Measurements from ENCODE around the gene MAPKAP1. TPM values are rescaled to one million over a fixed set of nuclear protein-coding genes. Genes with fewer than 3 reads are reported as not detected.
A peak's percentile ranks its signal among the peaks of the same experiment; 100 is the strongest.

MAPKAP1 gene
- total and polyA plus RNA-seq, 8 donors, result 32.7 to 212 (median 78.2) TPM

DNA sequence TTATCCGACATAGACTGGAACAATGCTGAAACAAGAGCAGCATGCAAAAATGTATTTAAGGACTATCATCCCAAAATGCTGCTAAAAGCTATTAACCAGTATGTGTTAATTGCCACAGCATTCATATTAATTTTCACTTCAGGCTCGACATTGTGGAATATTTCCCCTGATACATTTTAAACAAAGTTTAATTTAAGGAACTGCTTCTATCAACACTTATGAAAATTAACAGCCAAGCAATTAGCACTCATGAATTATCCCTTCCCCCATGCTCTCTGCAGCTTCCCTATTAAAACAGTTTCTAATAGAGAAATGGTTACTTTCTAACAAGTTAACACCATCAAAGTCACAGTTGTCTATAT, 54.8 kb downstream of the MAPKAP1 start:
- H3K36me3 ChIP-seq, result peaks cover 0 to 7% (median 3%) of the 10 kb centered on the region in 4 donors
- no peaks in the 10 kb centered on the region for H3K27me3 ChIP-seq
- DNase-seq, result no peak
- TF ChIP-seq POLR2A (IDR thresholded peaks at IDR 0.05) (no peak), POLR2AphosphoS5 (IDR thresholded peaks at IDR 0.05) (no peak), EP300 (IDR thresholded peaks at IDR 0.05) (no peak)
- TF ChIP-seq, protein P1, sequence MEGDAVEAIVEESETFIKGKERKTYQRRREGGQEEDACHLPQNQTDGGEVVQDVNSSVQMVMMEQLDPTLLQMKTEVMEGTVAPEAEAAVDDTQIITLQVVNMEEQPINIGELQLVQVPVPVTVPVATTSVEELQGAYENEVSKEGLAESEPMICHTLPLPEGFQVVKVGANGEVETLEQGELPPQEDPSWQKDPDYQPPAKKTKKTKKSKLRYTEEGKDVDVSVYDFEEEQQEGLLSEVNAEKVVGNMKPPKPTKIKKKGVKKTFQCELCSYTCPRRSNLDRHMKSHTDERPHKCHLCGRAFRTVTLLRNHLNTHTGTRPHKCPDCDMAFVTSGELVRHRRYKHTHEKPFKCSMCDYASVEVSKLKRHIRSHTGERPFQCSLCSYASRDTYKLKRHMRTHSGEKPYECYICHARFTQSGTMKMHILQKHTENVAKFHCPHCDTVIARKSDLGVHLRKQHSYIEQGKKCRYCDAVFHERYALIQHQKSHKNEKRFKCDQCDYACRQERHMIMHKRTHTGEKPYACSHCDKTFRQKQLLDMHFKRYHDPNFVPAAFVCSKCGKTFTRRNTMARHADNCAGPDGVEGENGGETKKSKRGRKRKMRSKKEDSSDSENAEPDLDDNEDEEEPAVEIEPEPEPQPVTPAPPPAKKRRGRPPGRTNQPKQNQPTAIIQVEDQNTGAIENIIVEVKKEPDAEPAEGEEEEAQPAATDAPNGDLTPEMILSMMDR (IDR thresholded peaks at IDR 0.05), result no peak
- intact Hi-C loops (cut with DNase I; ENCODE audit: low total_unique reads), result no loop called here
- H3K27ac ChIP-seq, result no peak overlapping the region
- peaks cover 0 to 45% (median 8%) of the 10 kb centered on the region in 4 donors for H3K4me1 ChIP-seq
- no peaks in the 10 kb centered on the region for H3K9me3 ChIP-seq
- WGBS, 5 donors, result 68 to 89% (median 85%) methylated on average over 2 of the region's 2 CpGs
- no peak overlapping the region for H3K4me3 ChIP-seq

DNA sequence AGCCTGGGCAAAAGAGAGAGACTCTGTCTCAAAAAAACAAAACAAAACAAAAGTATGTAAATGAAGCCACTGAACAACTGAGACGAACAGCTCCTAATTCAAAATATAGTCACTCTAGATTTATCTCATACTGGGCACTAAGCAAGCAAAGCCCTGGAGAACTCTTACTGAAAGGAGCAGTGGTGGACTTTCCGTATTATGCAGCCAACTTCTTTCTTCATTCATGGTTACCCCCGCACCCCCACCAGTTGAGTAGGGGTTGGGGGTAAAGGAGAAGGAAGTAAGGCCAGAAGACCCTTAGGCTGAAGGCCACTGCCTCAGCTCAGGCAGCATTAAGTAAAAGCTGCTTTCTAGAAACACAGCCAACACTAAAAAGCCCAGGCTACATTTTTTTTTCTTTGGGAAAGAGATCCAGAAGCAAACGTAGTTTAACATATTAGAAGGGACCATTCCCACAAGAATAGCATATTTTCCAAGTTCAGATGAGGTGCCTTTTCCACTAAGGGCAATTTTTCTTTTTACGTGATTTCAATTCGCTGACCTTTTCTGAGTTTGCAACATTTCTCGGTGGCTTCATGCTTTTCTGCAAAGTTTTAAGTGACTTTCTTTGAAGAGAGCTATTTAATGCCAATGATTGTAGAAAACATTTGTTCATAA, 55.3 kb downstream of the MAPKAP1 start:
- intact Hi-C loops (cut with DNase I; ENCODE audit: low total_unique reads), result no loop called here
- Histone ChIP-seq H3K4me3 (no peak overlapping the region), H3K27ac (no peak overlapping the region), H3K27me3 (no peaks in the 10 kb centered on the region), H3K4me1 (peaks cover 0 to 50% (median 11%) of the 10 kb centered on the region in 4 donors), H3K9me3 (no peaks in the 10 kb centered on the region), H3K36me3 (peaks cover 0 to 7% (median 2%) of the 10 kb centered on the region in 4 donors)
- 68 to 87% (median 80%) methylated on average over 7 of the region's 7 CpGs for WGBS, 5 donors
- TF ChIP-seq EP300 (IDR thresholded peaks at IDR 0.05) (no peak), POLR2A (IDR thresholded peaks at IDR 0.05) (no peak), POLR2AphosphoS5 (IDR thresholded peaks at IDR 0.05) (no peak)
- TF ChIP-seq, protein P1 (IDR thresholded peaks at IDR 0.05), result no peak
- DNase-seq, result peak in 1 of 2 donors; percentile 25

DNA sequence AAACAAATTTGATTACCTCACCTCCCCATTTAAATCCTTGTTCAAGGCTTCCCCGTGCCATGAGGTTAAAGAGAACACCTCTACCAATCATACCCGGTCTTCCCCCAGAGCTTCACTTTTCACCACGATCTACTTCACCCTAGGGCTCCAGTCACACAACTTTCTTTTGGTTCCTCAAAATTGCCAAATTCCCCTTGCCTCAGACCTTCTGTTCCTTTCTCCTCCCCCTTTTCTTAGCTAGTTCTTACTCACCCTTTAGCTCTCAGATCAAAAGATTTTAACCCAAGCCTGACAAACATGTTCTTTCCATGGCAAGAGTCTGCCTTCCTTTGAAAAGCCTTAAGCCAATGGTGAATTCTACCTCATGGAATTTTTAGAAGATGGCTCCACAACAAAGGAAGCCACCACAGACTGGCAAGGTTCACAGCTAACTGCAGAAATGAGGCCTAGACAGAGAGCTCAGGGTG, 56.7 kb downstream of the MAPKAP1 start:
- no peaks in the 10 kb centered on the region for H3K27me3 ChIP-seq
- no peaks in the 10 kb centered on the region for H3K9me3 ChIP-seq
- peaks cover 0 to 57% (median 13%) of the 10 kb centered on the region in 4 donors for H3K4me1 ChIP-seq
- intact Hi-C loops (cut with DNase I; ENCODE audit: low total_unique reads), result no loop called here
- H3K27ac ChIP-seq, result peak overlapping the region in 2 of 5 donors; percentile 16 to 26
- H3K4me3 ChIP-seq, result no peak overlapping the region
- TF ChIP-seq POLR2AphosphoS5 (IDR thresholded peaks at IDR 0.05), result no peak
- no peak for TF ChIP-seq POLR2A (IDR thresholded peaks at IDR 0.05)
- WGBS, 5 donors, result 60 to 79% (median 64%) methylated on average over 3 of the region's 3 CpGs
- peaks cover 0 to 7% (median 2%) of the 10 kb centered on the region in 4 donors for H3K36me3 ChIP-seq
- DNase-seq, result peak in 1 of 2 donors; percentile 19

DNA sequence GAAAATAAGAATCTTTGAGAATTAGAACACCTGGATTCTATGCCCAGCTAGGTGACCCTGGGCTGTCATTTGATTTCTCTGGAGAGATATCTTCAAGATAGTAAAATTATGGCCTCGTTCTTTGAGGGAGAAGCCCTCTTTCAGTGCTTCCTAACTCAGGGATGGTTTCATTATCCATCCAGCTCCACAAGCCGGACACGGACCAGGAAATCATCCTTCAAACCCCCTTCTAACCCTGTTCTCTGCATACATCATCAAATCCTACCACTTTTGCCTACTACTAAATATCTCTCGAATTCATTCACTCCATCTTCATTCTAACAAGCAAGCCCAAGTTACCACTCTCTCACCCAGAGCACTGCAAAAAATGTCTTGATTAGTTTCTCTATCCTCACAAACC, 57.2 kb downstream of the MAPKAP1 start:
- TF ChIP-seq EP300 (IDR thresholded peaks at IDR 0.05) (no peak), POLR2AphosphoS5 (IDR thresholded peaks at IDR 0.05) (no peak), POLR2A (IDR thresholded peaks at IDR 0.05) (no peak)
- TF ChIP-seq, protein P1 (IDR thresholded peaks at IDR 0.05), result no peak
- intact Hi-C loops (cut with DNase I; ENCODE audit: low total_unique reads), result no loop called here
- Histone ChIP-seq H3K4me1 (peaks cover 0 to 57% (median 13%) of the 10 kb centered on the region in 4 donors), H3K9me3 (no peaks in the 10 kb centered on the region), H3K36me3 (peaks cover 0 to 7% (median 2%) of the 10 kb centered on the region in 4 donors), H3K27me3 (no peaks in the 10 kb centered on the region), H3K27ac (peak overlapping the region in 2 of 5 donors; percentile 16 to 26), H3K4me3 (no peak overlapping the region)
- 88 to 100% (median 95%) methylated on average over 4 of the region's 4 CpGs for WGBS, 5 donors
- DNase-seq, result no peak

DNA sequence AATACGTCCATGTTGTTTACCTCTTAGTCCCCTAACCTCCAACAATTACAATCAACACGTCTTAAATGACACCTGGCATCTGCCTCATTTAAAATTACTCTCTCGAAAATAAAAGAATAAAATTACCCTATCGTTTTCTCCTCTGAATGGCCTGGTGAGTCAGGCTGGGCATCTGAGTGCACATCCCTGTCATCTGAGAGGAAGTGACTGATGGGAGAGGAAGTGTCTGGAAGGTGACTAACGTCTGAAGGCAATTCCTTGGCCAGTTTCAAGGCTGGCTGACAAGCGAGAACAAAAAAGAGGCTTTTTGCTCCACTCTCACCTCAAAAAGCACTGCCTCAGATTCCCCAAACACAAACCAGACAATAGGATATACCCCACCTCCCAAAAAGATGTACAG, 57.7 kb downstream of the MAPKAP1 start:
- peak in 1 of 2 donors; percentile 32 for DNase-seq
- intact Hi-C loops (cut with DNase I; ENCODE audit: low total_unique reads), result no loop called here
- Histone ChIP-seq H3K9me3 (no peaks in the 10 kb centered on the region), H3K27me3 (no peaks in the 10 kb centered on the region), H3K4me1 (peaks cover 0 to 57% (median 13%) of the 10 kb centered on the region in 4 donors), H3K36me3 (peaks cover 0 to 7% (median 2%) of the 10 kb centered on the region in 4 donors), H3K4me3 (no peak overlapping the region), H3K27ac (no peak overlapping the region)
- TF ChIP-seq POLR2A (IDR thresholded peaks at IDR 0.05) (no peak), POLR2AphosphoS5 (IDR thresholded peaks at IDR 0.05) (no peak), EP300 (IDR thresholded peaks at IDR 0.05) (no peak)
- TF ChIP-seq, protein P1 (IDR thresholded peaks at IDR 0.05), result no peak
- 67 to 81% (median 78%) methylated on average over 6 of the region's 6 CpGs for WGBS, 5 donors

Measured in stomach (tissue), 9 donors.